Stomach (tissue), 9 donors: ENCODE data around the gene CIB4. TPM values are rescaled to one million over a fixed set of nuclear protein-coding genes. Genes with fewer than 3 reads are reported as not detected.

ENCODE experiments used
- DNase-seq, 2 donors: peaks; one replicate each; pipeline versions ENCODE4 v3.0.0 to v3.0.0-alpha.2; 2013 to 2019
- H3K27ac ChIP-seq, 5 donors: fragments of 200-600 bp in 4 of 5; sonication (generic) in 4 of 5; one replicate each; pipeline ENCODE4 v1.5.1; 2013 to 2019; ENCODE audit warnings: mild to moderate bottlenecking in 1 of 5, moderate library complexity in 1 of 5
- H3K27me3 ChIP-seq, 3 donors: fragments of 200-600 bp; sonication (generic); one replicate each; pipeline ENCODE4 v1.5.1; 2017 to 2019; ENCODE audit warnings: mixed run types in 1 of 3
- H3K36me3 ChIP-seq, 4 donors: fragments of 200-600 bp; sonication (generic); 1 replicate in 3 of 4; 2 replicates in 1 of 4; pipeline ENCODE4 v1.5.1; 2016 to 2019
- H3K4me1 ChIP-seq, 4 donors: fragments of 200-600 bp; sonication (generic); one replicate each; pipeline ENCODE4 v1.5.1; 2016 to 2019
- H3K4me3 ChIP-seq, 4 donors: fragments of 200-600 bp; sonication (generic) in 3 of 4; one replicate each; pipeline ENCODE4 v1.5.1; 2016 to 2019; ENCODE audit warnings: mild to moderate bottlenecking in 1 of 4
- H3K9me3 ChIP-seq, 4 donors: fragments of 200-600 bp; sonication (generic); one replicate each; pipeline ENCODE4 v1.5.1; 2016 to 2019
- EP300 ChIP-seq: sonication (generic); formaldehyde crosslinking; IDR thresholded peaks from one replicate; pipeline ENCODE4 v1.6.1; 2017; ENCODE audit warnings: antibody characterized with exemption
- POLR2A ChIP-seq, 4 donors: fragments of 450-650 bp; IDR thresholded peaks; one replicate each; pipeline ENCODE4 v1.6.1; 2016; ENCODE audit warnings: antibody characterized with exemption in 4 of 4, control low read depth in 2 of 4, mild to moderate bottlenecking in 1 of 4, moderate library complexity in 1 of 4
- POLR2AphosphoS5 ChIP-seq, 3 donors: sonication (generic); formaldehyde crosslinking; IDR thresholded peaks; one replicate each; pipeline ENCODE4 v1.6.1; 2016; ENCODE audit warnings: antibody characterized with exemption in 3 of 3
- WGBS, 5 donors: extraction: QIAGEN DNeasy Blood & Tissue Kit in 3 of 5; methylation state at CpG; one replicate each; pipeline versions ENCODE4 v1.1.5 to v1.1.7; 2013 to 2018; 5-methylcytosine and 5-hydroxymethylcytosine counted together
- intact Hi-C: fragments of 100-400 bp; cut with DNase I; formaldehyde crosslinking; loops from one replicate; pipeline ENCODE4 v1.15.1; 2023; ENCODE audit warnings: low total_unique reads
- polyA plus RNA-seq, 3 donors: library from polyadenylated mRNA; stranded (reverse); fragments of 200-250 nt; gene quantifications; one replicate each; pipeline ENCODE4 v1.2.3, GENCODE V29; 2013
- total RNA-seq, 5 donors: library from RNA; depleted of rRNA; stranded (reverse); fragments of >200 nt; gene quantifications; one replicate each; pipeline versions ENCODE4 v1.1.0 to v1.2.3, GENCODE V29; 2014 to 2016
- TF ChIP-seq, protein P1 (sequence below), 7 experiments: fragments of 450-650 bp in 4 of 7; fragments of 200-600 bp in 3 of 7; sonication (generic) in 3 of 7; IDR thresholded peaks; one replicate each; pipeline ENCODE4 v1.5.1; 2016 to 2019; ENCODE audit warnings: antibody characterized with exemption in 7 of 7, control low read depth in 2 of 7, mild to moderate bottlenecking in 1 of 7
- donor health status: healthy with polysubstance abuse.
- donor health status: Bipolar disorder and iron deficiency.
- donor health status: healthy.

The CIB4 gene
- total and polyA plus RNA-seq, 8 donors, result 1.8 TPM; not detected in 6

DNA sequence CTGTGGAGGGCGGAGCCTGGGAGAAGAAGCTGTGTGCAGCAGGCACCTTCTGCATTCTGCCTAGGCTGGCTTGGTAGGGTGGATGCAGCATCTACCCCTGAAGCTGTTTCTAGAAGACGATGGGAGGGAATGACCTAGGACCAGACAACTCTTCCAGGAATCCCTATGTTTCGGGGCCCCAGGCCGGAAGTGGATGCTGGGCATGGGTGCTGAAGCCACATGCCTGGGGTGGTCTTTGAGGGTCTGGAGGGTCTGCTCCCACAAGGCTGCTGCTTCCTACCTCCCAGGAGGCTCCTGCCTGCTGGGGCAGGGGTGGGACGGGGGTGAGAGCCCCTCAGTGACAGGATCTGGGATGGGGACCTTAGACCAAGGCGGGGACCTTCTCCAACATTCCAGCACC is 61.0 kb downstream of the CIB4 start:
- no peaks in the 10 kb centered on the region for H3K4me1 ChIP-seq
- intact Hi-C loops, result no loop called here
- DNase-seq, result no peak

DNA sequence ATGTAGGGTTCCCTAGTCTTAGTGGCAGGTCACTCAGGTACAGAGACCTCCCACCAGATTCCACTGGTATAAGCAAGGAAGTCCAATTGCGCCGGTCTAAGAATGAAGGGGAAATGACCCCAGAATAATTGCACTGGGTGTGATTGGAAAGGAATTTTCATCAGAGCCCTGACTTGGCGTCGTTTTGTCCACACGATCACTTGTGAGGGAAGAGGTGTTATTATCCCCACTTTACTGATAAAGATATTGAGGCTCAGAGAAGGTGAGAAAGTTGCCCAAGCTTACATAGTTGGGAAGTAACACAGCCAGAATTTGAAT is 61.5 kb downstream of the CIB4 start:
- H3K4me3 ChIP-seq, result no peak overlapping the region
- no peaks in the 10 kb centered on the region for H3K4me1 ChIP-seq
- TF ChIP-seq, protein P1, sequence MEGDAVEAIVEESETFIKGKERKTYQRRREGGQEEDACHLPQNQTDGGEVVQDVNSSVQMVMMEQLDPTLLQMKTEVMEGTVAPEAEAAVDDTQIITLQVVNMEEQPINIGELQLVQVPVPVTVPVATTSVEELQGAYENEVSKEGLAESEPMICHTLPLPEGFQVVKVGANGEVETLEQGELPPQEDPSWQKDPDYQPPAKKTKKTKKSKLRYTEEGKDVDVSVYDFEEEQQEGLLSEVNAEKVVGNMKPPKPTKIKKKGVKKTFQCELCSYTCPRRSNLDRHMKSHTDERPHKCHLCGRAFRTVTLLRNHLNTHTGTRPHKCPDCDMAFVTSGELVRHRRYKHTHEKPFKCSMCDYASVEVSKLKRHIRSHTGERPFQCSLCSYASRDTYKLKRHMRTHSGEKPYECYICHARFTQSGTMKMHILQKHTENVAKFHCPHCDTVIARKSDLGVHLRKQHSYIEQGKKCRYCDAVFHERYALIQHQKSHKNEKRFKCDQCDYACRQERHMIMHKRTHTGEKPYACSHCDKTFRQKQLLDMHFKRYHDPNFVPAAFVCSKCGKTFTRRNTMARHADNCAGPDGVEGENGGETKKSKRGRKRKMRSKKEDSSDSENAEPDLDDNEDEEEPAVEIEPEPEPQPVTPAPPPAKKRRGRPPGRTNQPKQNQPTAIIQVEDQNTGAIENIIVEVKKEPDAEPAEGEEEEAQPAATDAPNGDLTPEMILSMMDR (IDR thresholded peaks at IDR 0.05), result no peak
- no peak for TF ChIP-seq POLR2AphosphoS5 (IDR thresholded peaks at IDR 0.05)
- TF ChIP-seq EP300, result no peak
- TF ChIP-seq POLR2A (IDR thresholded peaks at IDR 0.05), result no peak
- DNase-seq, result no peak
- intact Hi-C loops, result no loop called here
- H3K27me3 ChIP-seq, result peaks cover 0 to 57% (median 7%) of the 10 kb centered on the region in 3 donors
- no peaks in the 10 kb centered on the region for H3K9me3 ChIP-seq
- H3K36me3 ChIP-seq, result no peaks in the 10 kb centered on the region
- H3K27ac ChIP-seq, result no peak overlapping the region
- 76 to 90% (median 86%) methylated on average over 5 of the region's 5 CpGs for WGBS, 5 donors

More for the DNA sequence above, 61.0 kb downstream of the CIB4 start:
- TF ChIP-seq POLR2AphosphoS5 (IDR thresholded peaks at IDR 0.05) (no peak), POLR2A (IDR thresholded peaks at IDR 0.05) (no peak), EP300 (no peak)
- TF ChIP-seq, protein P1 (IDR thresholded peaks at IDR 0.05), result no peak
- H3K9me3 ChIP-seq, result no peaks in the 10 kb centered on the region
- H3K4me3 ChIP-seq, result no peak overlapping the region
- no peak overlapping the region for H3K27ac ChIP-seq
- peaks cover 0 to 62% (median 7%) of the 10 kb centered on the region in 3 donors for H3K27me3 ChIP-seq
- H3K36me3 ChIP-seq, result no peaks in the 10 kb centered on the region
- 88 to 91% (median 91%) methylated on average over 5 to 6 of the region's 6 CpGs for WGBS, 5 donors

DNA sequence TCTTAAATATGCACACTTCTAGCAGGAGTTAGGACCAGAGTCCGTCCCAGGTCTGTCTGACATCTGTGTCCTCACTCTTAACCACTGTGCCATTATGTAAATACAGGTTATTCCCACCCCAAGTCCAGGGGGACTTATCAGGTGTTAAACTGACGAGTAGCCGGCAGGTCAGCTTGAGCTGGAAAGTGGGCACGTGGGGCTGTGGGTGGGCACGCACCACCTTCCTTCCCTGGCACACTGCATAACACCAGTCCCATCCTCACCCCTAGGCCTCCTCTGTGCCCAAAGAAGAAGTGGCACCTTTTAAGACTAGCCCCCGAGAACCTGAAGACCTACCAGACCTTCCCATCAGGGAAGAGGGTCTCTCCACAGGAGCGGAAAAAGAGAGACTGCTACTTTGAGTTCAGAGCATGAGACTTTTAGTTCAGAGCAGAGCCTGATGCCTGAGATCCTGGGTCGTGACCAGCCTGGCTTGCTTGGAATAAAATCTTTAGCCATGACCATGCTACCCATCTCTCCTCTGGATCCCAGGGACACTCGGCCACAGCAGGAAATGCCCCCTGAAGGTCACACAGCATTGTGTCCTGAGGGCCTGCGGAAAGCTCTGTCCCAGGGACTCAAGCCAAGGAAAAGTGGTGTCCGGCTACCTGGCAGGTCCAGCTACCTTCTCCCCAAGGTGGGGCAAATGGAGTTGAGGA is 62.0 kb downstream of the CIB4 start:
- peaks cover 0 to 52% (median 7%) of the 10 kb centered on the region in 3 donors for H3K27me3 ChIP-seq
- DNase-seq, result no peak
- no peak overlapping the region for H3K4me3 ChIP-seq
- TF ChIP-seq, protein P1 (IDR thresholded peaks at IDR 0.05), result no peak
- no peak for TF ChIP-seq POLR2A (IDR thresholded peaks at IDR 0.05)
- TF ChIP-seq POLR2AphosphoS5 (IDR thresholded peaks at IDR 0.05), result no peak
- no peak for TF ChIP-seq EP300
- 84 to 90% (median 88%) methylated on average over 10 to 11 of the region's 11 CpGs for WGBS, 5 donors
- H3K36me3 ChIP-seq, result no peaks in the 10 kb centered on the region
- no peaks in the 10 kb centered on the region for H3K9me3 ChIP-seq
- no peak overlapping the region for H3K27ac ChIP-seq
- no peaks in the 10 kb centered on the region for H3K4me1 ChIP-seq
- intact Hi-C loops, result no loop called here

DNA sequence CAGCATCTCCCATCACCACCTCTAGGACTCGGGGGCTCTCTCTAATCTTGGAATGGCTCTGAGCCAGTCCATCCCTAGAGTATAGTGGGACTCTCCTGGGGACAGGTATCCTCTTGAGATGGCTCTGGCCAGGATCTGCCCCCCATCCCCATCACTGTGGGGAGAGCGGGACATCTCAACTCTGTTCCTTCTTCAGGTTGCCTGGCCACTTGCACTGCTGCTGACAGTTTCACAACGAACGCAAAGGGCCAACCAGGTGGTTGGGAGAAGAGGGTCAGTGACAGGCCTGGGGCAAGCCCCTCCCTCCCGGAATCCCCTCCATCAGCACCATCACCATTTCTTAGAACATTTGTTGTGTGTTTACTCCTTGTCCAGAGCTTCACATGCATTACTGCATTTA is 62.6 kb downstream of the CIB4 start:
- no peak for TF ChIP-seq EP300
- TF ChIP-seq POLR2AphosphoS5 (IDR thresholded peaks at IDR 0.05), result no peak
- TF ChIP-seq, protein P1 (IDR thresholded peaks at IDR 0.05), result no peak
- TF ChIP-seq POLR2A (IDR thresholded peaks at IDR 0.05), result no peak
- Histone ChIP-seq H3K27ac (no peak overlapping the region), H3K4me3 (no peak overlapping the region), H3K9me3 (no peaks in the 10 kb centered on the region), H3K27me3 (peaks cover 0 to 46% (median 3%) of the 10 kb centered on the region in 3 donors), H3K36me3 (no peaks in the 10 kb centered on the region), H3K4me1 (no peaks in the 10 kb centered on the region)
- 68 to 94% (median 88%) methylated on average over 5 of the region's 5 CpGs for WGBS, 5 donors
- intact Hi-C loops, result no loop called here
- DNase-seq, result no peak
